IMR-90 (cell line): ENCODE results near the gene MYEF2.

Source experiments
- BHLHE40 ChIP-seq: fragments of 150-350 bp; IDR thresholded peaks from 2 replicates; pipeline ENCODE4 v1.6.1; 2016; ENCODE audit warnings: mild to moderate bottlenecking, low read depth, low read length
- CEBPB ChIP-seq: IDR thresholded peaks from 2 replicates; pipeline ENCODE4 v1.6.1; 2012; ENCODE audit warnings: low read depth, low read length, improper control_type of control experiment
- CTCF ChIP-seq: conservative IDR thresholded peaks from 2 replicates; pipeline ENCODE4 v1.5.1; 2012; ENCODE audit warnings: mild to moderate bottlenecking, low read depth, low read length, improper control_type of control experiment
- FOS ChIP-seq: fragments of 150-350 bp; IDR thresholded peaks from 2 replicates; pipeline ENCODE4 v1.6.1; 2016; ENCODE audit warnings: low read depth, low read length
- MAFK ChIP-seq: IDR thresholded peaks from 2 replicates; pipeline ENCODE4 v1.6.1; 2012; ENCODE audit warnings: low read depth, low read length, improper control_type of control experiment
- MAZ ChIP-seq: IDR thresholded peaks from 2 replicates; pipeline ENCODE4 v1.6.1; 2012; ENCODE audit warnings: low read depth, mild to moderate bottlenecking, low read length, improper control_type of control experiment, moderate library complexity, borderline replicate concordance
- MXI1 ChIP-seq: IDR thresholded peaks from 2 replicates; pipeline ENCODE4 v1.6.1; 2012; ENCODE audit warnings: low read depth, mild to moderate bottlenecking, low read length, moderate library complexity, borderline replicate concordance
- POLR2A ChIP-seq: IDR thresholded peaks from 2 replicates; pipeline ENCODE4 v1.6.1; 2012; ENCODE audit warnings: mild to moderate bottlenecking, low read depth, low read length
- RAD21 ChIP-seq: IDR thresholded peaks from 2 replicates; pipeline ENCODE4 v1.6.1; 2012; ENCODE audit warnings: low read length, improper control_type of control experiment
- RFX5 ChIP-seq: IDR thresholded peaks from 2 replicates; pipeline ENCODE4 v1.8.0; 2012; ENCODE audit warnings: low read depth, mild to moderate bottlenecking, low read length, moderate library complexity
- SMC3 ChIP-seq: fragments of 150-350 bp; IDR thresholded peaks from 2 replicates; pipeline ENCODE4 v1.6.1; 2016; ENCODE audit warnings: low read depth, mild to moderate bottlenecking, antibody characterized with exemption, low read length, moderate library complexity
- TF ChIP-seq, protein P1 (sequence below): fragments of 150-350 bp; IDR thresholded peaks from 2 replicates; pipeline ENCODE4 v1.6.1; 2017; ENCODE audit warnings: mild to moderate bottlenecking, antibody characterized with exemption, low read length, low read depth

DNA sequence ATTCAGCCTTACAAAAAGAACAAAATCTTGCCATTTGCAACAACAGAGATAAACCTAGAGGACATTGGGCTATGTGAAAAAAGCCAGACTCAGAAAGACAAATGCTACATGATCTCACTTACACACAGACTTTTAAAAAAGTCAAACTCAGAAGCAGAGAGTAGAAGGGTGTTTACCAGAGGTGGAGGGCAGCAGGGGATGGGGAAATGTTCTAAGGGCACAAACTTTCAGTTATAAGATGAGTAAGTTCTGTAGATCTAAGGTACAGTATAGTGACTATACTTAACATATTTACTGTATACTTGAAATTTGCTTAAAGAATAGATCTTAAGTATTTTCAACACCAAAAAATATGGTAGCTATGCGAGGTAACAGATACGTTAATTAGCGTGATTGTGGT is 3.0 kb downstream of the MYEF2 start:
- no peak for TF ChIP-seq CTCF
- TF ChIP-seq SMC3, result no peak
- no peak for TF ChIP-seq CEBPB
- TF ChIP-seq, protein P1, sequence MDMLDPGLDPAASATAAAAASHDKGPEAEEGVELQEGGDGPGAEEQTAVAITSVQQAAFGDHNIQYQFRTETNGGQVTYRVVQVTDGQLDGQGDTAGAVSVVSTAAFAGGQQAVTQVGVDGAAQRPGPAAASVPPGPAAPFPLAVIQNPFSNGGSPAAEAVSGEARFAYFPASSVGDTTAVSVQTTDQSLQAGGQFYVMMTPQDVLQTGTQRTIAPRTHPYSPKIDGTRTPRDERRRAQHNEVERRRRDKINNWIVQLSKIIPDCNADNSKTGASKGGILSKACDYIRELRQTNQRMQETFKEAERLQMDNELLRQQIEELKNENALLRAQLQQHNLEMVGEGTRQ, result no peak
- no peak for TF ChIP-seq POLR2A
- no peak for TF ChIP-seq MAZ
- TF ChIP-seq RFX5, result no peak
- no peak for TF ChIP-seq MAFK
- TF ChIP-seq BHLHE40, result no peak
- TF ChIP-seq RAD21, result no peak
- no peak for TF ChIP-seq FOS
- no peak for TF ChIP-seq MXI1
